ENCODE results near the gene ORC5.

DNA sequence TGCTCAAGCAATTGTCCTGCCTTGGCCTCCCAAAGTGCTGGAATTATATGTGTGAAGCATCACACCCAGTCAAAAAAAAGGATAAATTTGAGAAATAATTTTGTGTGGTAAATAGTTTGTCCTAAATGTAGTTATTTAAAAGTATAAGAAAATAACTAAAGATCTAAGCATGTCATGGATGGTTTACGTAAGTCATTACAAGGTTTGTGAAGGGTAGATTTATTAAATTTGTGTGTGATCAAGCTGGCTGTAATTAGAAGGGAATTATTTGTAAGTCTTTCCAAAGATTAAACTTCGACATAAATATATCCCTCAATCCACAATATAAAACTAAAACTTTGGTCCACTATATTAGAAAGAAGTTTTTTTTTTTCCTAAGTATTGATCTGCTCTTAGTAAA, 28.6 kb downstream of the ORC5 start:
- TF ChIP-seq, protein P1, sequence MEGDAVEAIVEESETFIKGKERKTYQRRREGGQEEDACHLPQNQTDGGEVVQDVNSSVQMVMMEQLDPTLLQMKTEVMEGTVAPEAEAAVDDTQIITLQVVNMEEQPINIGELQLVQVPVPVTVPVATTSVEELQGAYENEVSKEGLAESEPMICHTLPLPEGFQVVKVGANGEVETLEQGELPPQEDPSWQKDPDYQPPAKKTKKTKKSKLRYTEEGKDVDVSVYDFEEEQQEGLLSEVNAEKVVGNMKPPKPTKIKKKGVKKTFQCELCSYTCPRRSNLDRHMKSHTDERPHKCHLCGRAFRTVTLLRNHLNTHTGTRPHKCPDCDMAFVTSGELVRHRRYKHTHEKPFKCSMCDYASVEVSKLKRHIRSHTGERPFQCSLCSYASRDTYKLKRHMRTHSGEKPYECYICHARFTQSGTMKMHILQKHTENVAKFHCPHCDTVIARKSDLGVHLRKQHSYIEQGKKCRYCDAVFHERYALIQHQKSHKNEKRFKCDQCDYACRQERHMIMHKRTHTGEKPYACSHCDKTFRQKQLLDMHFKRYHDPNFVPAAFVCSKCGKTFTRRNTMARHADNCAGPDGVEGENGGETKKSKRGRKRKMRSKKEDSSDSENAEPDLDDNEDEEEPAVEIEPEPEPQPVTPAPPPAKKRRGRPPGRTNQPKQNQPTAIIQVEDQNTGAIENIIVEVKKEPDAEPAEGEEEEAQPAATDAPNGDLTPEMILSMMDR (IDR thresholded peaks at IDR 0.05 in 8 of 11, conservative IDR thresholded peaks at IDR 0.05 in 3 of 11): no peak
- TF ChIP-seq POLR2A (IDR thresholded peaks at IDR 0.05) (no peak), POLR2AphosphoS5 (IDR thresholded peaks at IDR 0.05) (no peak)
